ENCODE measurements around the gene CNTD1. TPM values are rescaled to one million over a fixed set of nuclear protein-coding genes. Genes with fewer than 3 reads are reported as not detected.

CNTD1 gene
- total RNA-seq, 1 experiment from 2014 or later: not detected

GRCh38 chr17:42796066-42796758 lies 2.4 kb upstream of the CNTD1 start:
- in situ Hi-C loops (cut with HindIII; ENCODE audit: low pct_unique_long_range_greater_than_20kb, low sequenced_read_pairs): no loop called here
- no peak for DNase-seq (ENCODE audit: low read depth)

GRCh38 chr17:42797067-42798007 lies 1.3 kb upstream of the CNTD1 start:
- in situ Hi-C loops (cut with HindIII; ENCODE audit: low pct_unique_long_range_greater_than_20kb, low sequenced_read_pairs): no loop called here
- DNase-seq (ENCODE audit: low read depth): peak; percentile 96

- in situ Hi-C loops (cut with HindIII; ENCODE audit: low pct_unique_long_range_greater_than_20kb, low sequenced_read_pairs): no loop called here
- DNase-seq (ENCODE audit: low read depth): no peak
Observed at GRCh38 chr17:42798011-42798382, 664 bp upstream of the CNTD1 start.

DNA sequence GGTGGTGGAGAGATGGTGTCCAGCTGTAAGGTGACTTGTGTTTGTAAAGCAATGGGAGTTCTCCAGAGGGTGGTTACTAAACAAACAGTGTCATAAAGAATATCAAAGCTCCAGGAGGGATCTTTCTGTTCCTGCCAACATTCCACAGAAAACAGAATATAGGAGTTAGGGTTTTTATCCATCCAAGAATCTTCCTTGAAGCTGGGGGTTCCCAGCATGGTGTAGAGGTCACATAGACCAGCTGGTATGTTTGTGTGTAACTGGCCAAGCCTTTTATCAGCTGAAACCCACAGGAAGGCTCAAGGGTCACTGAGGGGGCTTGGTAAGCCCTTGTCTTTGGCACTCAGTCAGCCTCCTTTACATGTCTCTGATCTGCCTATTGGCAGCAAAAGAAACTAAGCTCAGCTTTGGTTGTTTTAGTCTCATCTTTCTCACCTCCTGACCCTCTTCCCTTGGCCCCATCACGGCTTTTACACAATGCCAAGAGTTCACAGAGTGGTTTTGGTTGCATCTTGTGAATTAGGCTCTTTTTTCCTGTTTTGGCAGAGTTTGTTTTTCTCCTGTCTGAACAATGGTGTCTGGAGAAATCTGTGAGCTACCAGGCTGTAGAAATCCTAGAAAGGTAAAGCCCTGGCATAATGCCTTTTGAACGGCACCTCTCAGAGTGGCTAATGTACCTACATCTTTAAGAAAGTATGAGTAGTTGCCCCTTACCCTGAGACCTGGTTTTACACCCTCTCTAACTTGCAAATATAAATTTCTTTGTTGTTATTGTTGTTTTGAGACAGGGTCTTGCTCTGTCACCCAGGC lies 4.6 kb downstream of the CNTD1 start:
- in situ Hi-C loops (cut with HindIII; ENCODE audit: low pct_unique_long_range_greater_than_20kb, low sequenced_read_pairs): no loop called here
- DNase-seq (ENCODE audit: low read depth): no peak

DNA sequence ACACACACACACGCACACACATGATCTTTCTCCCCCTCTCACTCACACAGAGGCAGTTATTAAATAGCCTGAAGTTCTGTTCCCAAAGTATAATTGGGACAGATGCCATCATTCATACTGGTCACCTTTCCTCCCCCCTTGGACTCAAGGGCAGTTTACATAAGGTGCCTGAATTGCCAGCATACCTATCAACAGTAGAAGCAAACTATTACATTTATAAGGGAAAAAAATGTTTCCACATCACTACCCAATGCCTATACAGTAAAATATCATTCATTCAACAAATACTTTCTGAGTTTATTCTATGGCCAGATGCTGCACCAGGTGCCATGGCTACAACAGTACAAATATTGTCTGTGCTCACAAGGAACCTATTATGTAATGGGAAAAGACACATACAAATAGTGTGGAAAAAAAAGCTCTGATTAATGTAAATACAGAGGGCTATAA lies 6.3 kb downstream of the CNTD1 start:
- no peak for DNase-seq (ENCODE audit: low read depth)
- in situ Hi-C loops (cut with HindIII; ENCODE audit: low pct_unique_long_range_greater_than_20kb, low sequenced_read_pairs): no loop called here

GRCh38 chr17:42806249-42806648 lies 7.6 kb downstream of the CNTD1 start:
- DNase-seq (ENCODE audit: low read depth): no peak
- in situ Hi-C loops (cut with HindIII; ENCODE audit: low pct_unique_long_range_greater_than_20kb, low sequenced_read_pairs): no loop called here

- in situ Hi-C loops (cut with HindIII; ENCODE audit: low pct_unique_long_range_greater_than_20kb, low sequenced_read_pairs): no loop called here
- no peak for DNase-seq (ENCODE audit: low read depth)
Observed at GRCh38 chr17:42809250-42809649, 10.6 kb downstream of the CNTD1 start.

DNA sequence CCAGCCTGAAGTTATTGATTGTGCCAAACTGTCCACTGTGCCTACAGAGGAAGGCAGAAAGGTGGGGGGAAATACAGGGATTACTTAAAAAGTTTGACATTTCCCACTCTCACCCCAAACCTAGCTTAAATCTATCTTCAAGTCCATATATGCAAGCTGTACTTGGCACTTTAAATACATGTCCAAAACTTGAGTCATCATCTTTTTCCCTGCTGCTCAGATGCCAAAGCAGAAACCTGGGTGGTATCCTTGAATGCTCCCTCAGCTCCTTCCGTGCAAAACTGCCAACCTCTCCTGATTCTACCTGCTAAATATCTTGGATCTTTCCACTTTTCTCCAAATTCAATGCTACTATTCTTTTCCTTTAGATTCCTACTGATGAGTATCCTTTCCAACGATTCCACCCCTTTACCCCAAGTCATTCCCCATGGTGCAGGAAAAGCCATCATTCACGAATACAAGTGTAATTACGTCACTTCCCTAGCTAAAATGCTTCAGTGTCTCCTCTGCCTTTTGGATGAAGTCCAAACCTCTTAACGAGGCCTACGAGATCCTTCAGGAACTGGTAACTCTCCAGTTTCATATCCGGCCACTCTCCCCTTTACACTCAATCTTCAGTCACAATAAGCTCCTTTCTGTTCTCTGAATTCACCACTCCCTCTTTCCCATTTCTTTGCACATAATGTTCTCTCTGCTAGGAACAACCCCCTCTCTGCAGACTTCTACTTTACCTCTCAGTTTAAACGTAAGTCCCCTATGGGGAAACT lies 16.2 kb downstream of the CNTD1 start:
- in situ Hi-C loops (cut with HindIII; ENCODE audit: low pct_unique_long_range_greater_than_20kb, low sequenced_read_pairs): no loop called here

GRCh38 chr17:42817866-42818265 lies 19.2 kb downstream of the CNTD1 start:
- DNase-seq (ENCODE audit: low read depth): no peak
- in situ Hi-C loops (cut with HindIII; ENCODE audit: low pct_unique_long_range_greater_than_20kb, low sequenced_read_pairs): no loop called here

More for the DNA sequence above, 16.2 kb downstream of the CNTD1 start:
- DNase-seq (ENCODE audit: low read depth): no peak

DNA sequence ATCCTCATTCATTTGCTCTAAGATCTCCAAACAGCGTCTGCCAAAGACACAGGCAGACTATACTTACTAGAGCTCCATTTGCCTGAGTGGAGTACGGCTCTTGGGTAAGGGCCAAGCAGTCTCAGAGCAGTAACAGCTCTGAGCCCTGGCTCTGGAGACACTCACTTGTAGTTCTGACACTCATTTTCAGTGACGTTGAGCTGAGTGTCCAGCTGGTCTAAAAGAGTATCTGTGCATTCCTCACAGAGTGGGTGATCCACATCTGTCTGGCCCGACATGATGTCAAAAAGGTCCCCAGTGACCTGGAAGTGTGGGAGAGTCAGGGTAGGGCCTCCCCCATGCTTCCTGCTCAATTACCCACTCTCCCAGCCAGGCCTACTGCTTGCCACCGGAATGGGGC lies 19.7 kb downstream of the CNTD1 start:
- DNase-seq (ENCODE audit: low read depth): no peak
- in situ Hi-C loops (cut with HindIII; ENCODE audit: low pct_unique_long_range_greater_than_20kb, low sequenced_read_pairs): no loop called here

- in situ Hi-C loops (cut with HindIII; ENCODE audit: low pct_unique_long_range_greater_than_20kb, low sequenced_read_pairs): no loop called here
- DNase-seq (ENCODE audit: low read depth): no peak
Observed at GRCh38 chr17:42819939-42820535, 21.4 kb downstream of the CNTD1 start.

- in situ Hi-C loops (cut with HindIII; ENCODE audit: low pct_unique_long_range_greater_than_20kb, low sequenced_read_pairs): no loop called here
- DNase-seq (ENCODE audit: low read depth): no peak
Observed at GRCh38 chr17:42821176-42821575, 22.5 kb downstream of the CNTD1 start.

GRCh38 chr17:42827472-42827871 lies 28.8 kb downstream of the CNTD1 start:
- DNase-seq (ENCODE audit: low read depth): no peak
- in situ Hi-C loops (cut with HindIII; ENCODE audit: low pct_unique_long_range_greater_than_20kb, low sequenced_read_pairs): no loop called here

GRCh38 chr17:42830971-42831370 lies 32.3 kb downstream of the CNTD1 start:
- in situ Hi-C loops (cut with HindIII; ENCODE audit: low pct_unique_long_range_greater_than_20kb, low sequenced_read_pairs): no loop called here

DNA sequence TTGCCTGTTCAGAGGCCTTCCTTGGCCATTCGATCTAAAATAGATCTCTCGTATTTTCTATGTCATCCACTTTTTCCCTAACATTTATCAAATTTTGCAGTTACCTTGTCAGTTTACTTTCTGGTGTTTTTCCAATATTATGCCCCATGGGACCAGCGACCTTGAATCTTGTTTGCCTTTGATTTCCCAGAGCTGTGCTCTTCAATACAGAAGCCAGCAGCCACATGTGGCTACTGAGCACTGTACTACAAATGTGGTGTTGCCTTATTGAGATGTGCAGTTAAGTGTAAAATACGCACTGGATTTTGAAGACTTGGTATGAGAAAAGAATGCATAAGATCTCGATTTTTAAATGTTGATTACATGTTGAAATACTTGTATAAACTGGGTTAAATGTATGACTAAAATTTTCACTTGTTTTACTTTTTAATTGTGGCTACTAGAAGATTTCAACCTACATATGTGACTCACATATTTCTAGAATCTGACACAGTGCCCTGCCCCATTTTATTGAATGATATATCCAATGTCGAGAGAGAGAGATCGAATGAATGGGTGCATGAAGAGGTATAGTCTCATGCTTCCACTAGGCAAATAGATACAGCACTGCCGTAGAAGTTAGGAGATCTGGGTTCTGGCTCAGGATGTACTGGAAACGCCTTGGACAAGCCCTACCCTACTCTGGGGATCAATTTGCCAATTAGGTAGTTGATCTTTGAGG lies 33.7 kb downstream of the CNTD1 start:
- in situ Hi-C loops (cut with HindIII; ENCODE audit: low pct_unique_long_range_greater_than_20kb, low sequenced_read_pairs): no loop called here
- no peak for DNase-seq (ENCODE audit: low read depth)

More at GRCh38 chr17:42830971-42831370, 32.3 kb downstream of the CNTD1 start:
- DNase-seq (ENCODE audit: low read depth): no peak

GRCh38 chr17:42832934-42833766 lies 34.5 kb downstream of the CNTD1 start, which contains the start of gene PSME3:
PSME3 (plus strand) TSS chr17:42833397; CDS start chr17:42833632, 235 bp downstream.
- DNase-seq (ENCODE audit: low read depth): peak; percentile 90
- in situ Hi-C loops (cut with HindIII; ENCODE audit: low pct_unique_long_range_greater_than_20kb, low sequenced_read_pairs): no loop called here
